Colon (tissue), 2 donors: Measurements from ENCODE around the gene CLK2.
"Not testable (repeated sequence)": the region's sequence is repeated elsewhere in the genome, so short reads cannot be mapped to it uniquely, and the experiment has no call there.

Experiments
- FAIRE-seq: peaks from 2 replicates; lab custom pipeline; 2012; peaks lifted over from hg19 to GRCh38; lab: Jason Lieb, UNC
- donor health status: control.
- donor health status: control.

The CLK2 gene

GRCh38 chr1:155241841-155242264 lies 31.5 kb downstream of the CLK2 start:
- no peak for FAIRE-seq

GRCh38 chr1:155241069-155241679 lies 32.1 kb downstream of the CLK2 start:
- no peak for FAIRE-seq

GRCh38 chr1:155236451-155236850 lies 36.9 kb downstream of the CLK2 start:
- no peak for FAIRE-seq

- FAIRE-seq = not testable (repeated sequence)
Measured at GRCh38 chr1:155235375-155235774, 37.9 kb downstream of the CLK2 start.

GRCh38 chr1:155233502-155233901 lies 39.8 kb downstream of the CLK2 start:
- FAIRE-seq = not testable (repeated sequence)

- not testable (repeated sequence) for FAIRE-seq
Measured at GRCh38 chr1:155232001-155232978, 41.0 kb downstream of the CLK2 start.

GRCh38 chr1:155231302-155231701 lies 42.0 kb downstream of the CLK2 start:
- FAIRE-seq = not testable (repeated sequence)

- no peak for FAIRE-seq
Measured at GRCh38 chr1:155228096-155228427, 45.2 kb downstream of the CLK2 start.

- FAIRE-seq = no peak
Measured at GRCh38 chr1:155227261-155228095, 45.8 kb downstream of the CLK2 start.

- FAIRE-seq = no peak
Measured at GRCh38 chr1:155226910-155227260, 46.4 kb downstream of the CLK2 start.

- no peak for FAIRE-seq
Measured at GRCh38 chr1:155226188-155226909, 47.0 kb downstream of the CLK2 start.

GRCh38 chr1:155225404-155225759 lies 47.9 kb downstream of the CLK2 start:
- not testable (repeated sequence) for FAIRE-seq

- FAIRE-seq = no peak
Measured at GRCh38 chr1:155223047-155223446, 50.3 kb downstream of the CLK2 start.

- not testable (repeated sequence) for FAIRE-seq
Measured at GRCh38 chr1:155220211-155220965, 52.9 kb downstream of the CLK2 start.

GRCh38 chr1:155219592-155220031 lies 53.7 kb downstream of the CLK2 start:
- no peak for FAIRE-seq

GRCh38 chr1:155218854-155219591 lies 54.3 kb downstream of the CLK2 start:
- FAIRE-seq = no peak

- FAIRE-seq = not testable (repeated sequence)
Measured at GRCh38 chr1:155214702-155215101, 58.6 kb downstream of the CLK2 start.
